Measurements from ENCODE around the gene CARD11. TPM values are rescaled to one million over a fixed set of nuclear protein-coding genes. Genes with fewer than 3 reads are reported as not detected.

The CARD11 gene
- total RNA-seq, 3 donors from 2014 or later: 71.5 to 87.6 (median 87.5) TPM

GRCh38 chr7:2873146-2873545, 170.5 kb downstream of the CARD11 start:
- peaks cover 31% of the 10 kb centered on the region for H3K4me1 Mint-ChIP-seq (ENCODE audit: low read depth)
- no peak overlapping the region for H3K4me3 Mint-ChIP-seq
- no peaks in the 10 kb centered on the region for H3K27me3 Mint-ChIP-seq (ENCODE audit: low read depth)
- DNase-seq: no peak
- no peaks in the 10 kb centered on the region for H3K36me3 Mint-ChIP-seq (ENCODE audit: insufficient read depth)
- no peak for ATAC-seq
- H3K9me3 Mint-ChIP-seq: no peaks in the 10 kb centered on the region

GRCh38 chr7:2872296-2872874, 171.3 kb downstream of the CARD11 start:
- H3K36me3 Mint-ChIP-seq (ENCODE audit: insufficient read depth): no peaks in the 10 kb centered on the region
- ATAC-seq: no peak
- H3K4me3 Mint-ChIP-seq: no peak overlapping the region
- H3K27me3 Mint-ChIP-seq (ENCODE audit: low read depth): no peaks in the 10 kb centered on the region
- DNase-seq: no peak
- H3K4me1 Mint-ChIP-seq (ENCODE audit: low read depth): peaks cover 29% of the 10 kb centered on the region
- no peaks in the 10 kb centered on the region for H3K9me3 Mint-ChIP-seq

- Mint-ChIP-seq H3K4me1 (ENCODE audit: low read depth) (peaks cover 29% of the 10 kb centered on the region), H3K4me3 (peak overlapping the region; percentile 62), H3K27me3 (ENCODE audit: low read depth) (no peaks in the 10 kb centered on the region), H3K9me3 (no peaks in the 10 kb centered on the region), H3K36me3 (ENCODE audit: insufficient read depth) (no peaks in the 10 kb centered on the region)
- DNase-seq (no peak), ATAC-seq (peak; percentile 69 to 77)
Observed at GRCh38 chr7:2870471-2870931, 173.2 kb downstream of the CARD11 start.

GRCh38 chr7:2869981-2870380, 173.7 kb downstream of the CARD11 start:
- Mint-ChIP-seq H3K27me3 (ENCODE audit: low read depth) (no peaks in the 10 kb centered on the region), H3K4me3 (peak overlapping the region; percentile 62), H3K9me3 (no peaks in the 10 kb centered on the region), H3K4me1 (ENCODE audit: low read depth) (peaks cover 29% of the 10 kb centered on the region), H3K36me3 (ENCODE audit: insufficient read depth) (no peaks in the 10 kb centered on the region)
- no peak for ATAC-seq
- DNase-seq: no peak

- no peak overlapping the region for H3K4me3 Mint-ChIP-seq
- H3K27me3 Mint-ChIP-seq (ENCODE audit: low read depth): no peaks in the 10 kb centered on the region
- H3K36me3 Mint-ChIP-seq (ENCODE audit: insufficient read depth): no peaks in the 10 kb centered on the region
- peaks cover 54% of the 10 kb centered on the region for H3K4me1 Mint-ChIP-seq (ENCODE audit: low read depth)
- ATAC-seq (no peak), DNase-seq (no peak)
- no peaks in the 10 kb centered on the region for H3K9me3 Mint-ChIP-seq
Observed at GRCh38 chr7:2866601-2867000, 177.1 kb downstream of the CARD11 start.

- peak; percentile 24 to 59 for ATAC-seq
- H3K27me3 Mint-ChIP-seq (ENCODE audit: low read depth): no peaks in the 10 kb centered on the region
- peaks cover 42% of the 10 kb centered on the region for H3K4me1 Mint-ChIP-seq (ENCODE audit: low read depth)
- H3K36me3 Mint-ChIP-seq (ENCODE audit: insufficient read depth): peaks cover 2% of the 10 kb centered on the region
- no peaks in the 10 kb centered on the region for H3K9me3 Mint-ChIP-seq
- DNase-seq: peak; percentile 72
- H3K4me3 Mint-ChIP-seq: peak overlapping the region; percentile 35
Observed at GRCh38 chr7:2864999-2865670, 178.5 kb downstream of the CARD11 start.

GRCh38 chr7:2864204-2864985, 179.3 kb downstream of the CARD11 start:
- Mint-ChIP-seq H3K9me3 (no peaks in the 10 kb centered on the region), H3K4me3 (peak overlapping the region; percentile 61), H3K27me3 (ENCODE audit: low read depth) (no peaks in the 10 kb centered on the region), H3K4me1 (ENCODE audit: low read depth) (peaks cover 35% of the 10 kb centered on the region), H3K36me3 (ENCODE audit: insufficient read depth) (peaks cover 2% of the 10 kb centered on the region)
- DNase-seq: no peak
- ATAC-seq: no peak

- H3K36me3 Mint-ChIP-seq (ENCODE audit: insufficient read depth): peaks cover 2% of the 10 kb centered on the region
- H3K9me3 Mint-ChIP-seq: no peaks in the 10 kb centered on the region
- H3K4me3 Mint-ChIP-seq: peak overlapping the region; percentile 61
- peaks cover 29% of the 10 kb centered on the region for H3K4me1 Mint-ChIP-seq (ENCODE audit: low read depth)
- DNase-seq (peak; percentile 54), ATAC-seq (peak; percentile 96 to 97)
- no peaks in the 10 kb centered on the region for H3K27me3 Mint-ChIP-seq (ENCODE audit: low read depth)
Observed at GRCh38 chr7:2863461-2864066, 180.1 kb downstream of the CARD11 start.

- Mint-ChIP-seq H3K4me3 (peak overlapping the region; percentile 61), H3K27me3 (ENCODE audit: low read depth) (no peaks in the 10 kb centered on the region), H3K9me3 (no peaks in the 10 kb centered on the region), H3K36me3 (ENCODE audit: insufficient read depth) (peaks cover 2% of the 10 kb centered on the region), H3K4me1 (ENCODE audit: low read depth) (peaks cover 29% of the 10 kb centered on the region)
- ATAC-seq (peak in 1 of 2 donors; percentile 16), DNase-seq (no peak)
Observed at GRCh38 chr7:2862831-2863361, 180.8 kb downstream of the CARD11 start.

- ATAC-seq: no peak
- DNase-seq: no peak
- Mint-ChIP-seq H3K27me3 (ENCODE audit: low read depth) (no peaks in the 10 kb centered on the region), H3K4me1 (ENCODE audit: low read depth) (peaks cover 29% of the 10 kb centered on the region), H3K9me3 (no peaks in the 10 kb centered on the region), H3K36me3 (ENCODE audit: insufficient read depth) (peaks cover 2% of the 10 kb centered on the region), H3K4me3 (no peak overlapping the region)
Observed at GRCh38 chr7:2861509-2861908, 182.2 kb downstream of the CARD11 start.

GRCh38 chr7:2860627-2861133, 183.0 kb downstream of the CARD11 start:
- DNase-seq (no peak), ATAC-seq (no peak)
- Mint-ChIP-seq H3K4me3 (no peak overlapping the region), H3K36me3 (ENCODE audit: insufficient read depth) (peaks cover 4% of the 10 kb centered on the region), H3K4me1 (ENCODE audit: low read depth) (peaks cover 29% of the 10 kb centered on the region), H3K27me3 (ENCODE audit: low read depth) (no peaks in the 10 kb centered on the region), H3K9me3 (no peaks in the 10 kb centered on the region)

- ATAC-seq (no peak), DNase-seq (no peak)
- peaks cover 27% of the 10 kb centered on the region for H3K4me1 Mint-ChIP-seq (ENCODE audit: low read depth)
- H3K36me3 Mint-ChIP-seq (ENCODE audit: insufficient read depth): peaks cover 4% of the 10 kb centered on the region
- H3K27me3 Mint-ChIP-seq (ENCODE audit: low read depth): no peaks in the 10 kb centered on the region
- no peaks in the 10 kb centered on the region for H3K9me3 Mint-ChIP-seq
- no peak overlapping the region for H3K4me3 Mint-ChIP-seq
Observed at GRCh38 chr7:2859952-2860351, 183.7 kb downstream of the CARD11 start.

- H3K27me3 Mint-ChIP-seq (ENCODE audit: low read depth): no peaks in the 10 kb centered on the region
- no peak for ATAC-seq
- H3K9me3 Mint-ChIP-seq: no peaks in the 10 kb centered on the region
- no peak overlapping the region for H3K4me3 Mint-ChIP-seq
- peaks cover 4% of the 10 kb centered on the region for H3K36me3 Mint-ChIP-seq (ENCODE audit: insufficient read depth)
- H3K4me1 Mint-ChIP-seq (ENCODE audit: low read depth): peaks cover 14% of the 10 kb centered on the region
- DNase-seq: no peak
Observed at GRCh38 chr7:2858621-2859020, 185.0 kb downstream of the CARD11 start.
